22Rv1 (cell line): ENCODE results near the gene ZNF385B.

Source experiments
- CTCF ChIP-seq: fragments of 450-650 bp; IDR thresholded peaks from 2 replicates; pipeline ENCODE4 v1.5.1; 2017; ENCODE audit warnings: mild to moderate bottlenecking
- ZFX ChIP-seq: fragments of 450-650 bp; IDR thresholded peaks from 2 replicates; pipeline ENCODE4 v1.6.1; 2017; ENCODE audit warnings: antibody characterized with exemption, borderline replicate concordance

DNA sequence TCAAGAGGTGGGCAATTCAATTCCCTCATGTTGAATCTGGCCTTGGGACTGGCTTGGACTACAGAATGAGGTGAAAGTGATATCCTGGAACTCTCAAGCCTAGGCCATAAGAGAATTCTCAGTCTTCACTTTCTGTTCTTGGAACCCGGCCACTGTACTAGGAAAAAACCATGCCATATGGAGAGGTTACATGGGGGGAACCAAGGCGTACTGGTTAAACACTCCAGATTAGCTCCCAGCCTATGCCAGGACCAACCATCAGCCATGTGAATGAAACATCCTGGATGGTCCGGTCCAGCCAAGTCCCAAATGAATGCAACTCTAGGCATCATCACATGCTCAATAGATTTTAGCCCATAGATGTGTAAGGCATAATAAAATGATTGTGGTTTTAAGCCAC lies 56.4 kb downstream of the ZNF385B start:
- TF ChIP-seq CTCF (no peak), ZFX (no peak)
